PC-9 (cell line): Measurements from ENCODE around the gene HSBP1L1. TPM values are rescaled to one million over a fixed set of nuclear protein-coding genes. Genes with fewer than 3 reads are reported as not detected.

Experiments
- BruUV-seq: library from RNA; stranded (reverse); fragments of 400-500 nt; replicated peaks from 2 replicates; lab custom pipeline; 2021; lab: Mats Ljungman, UMichigan
- CTCF ChIA-PET: fragments of 300-600 bp; sonication (Branson Sonifier 250); formaldehyde crosslinking; loops from one replicate; lab custom pipeline; 2022; ENCODE audit warnings: antibody characterized with exemption; lab: Charles Lee
- POLR2A ChIA-PET: fragments of 300-600 bp; sonication (Branson Sonifier 250); formaldehyde crosslinking; loops from one replicate; lab custom pipeline; 2022; ENCODE audit warnings: antibody characterized with exemption; ENCODE audit not compliant: unreplicated experiment; lab: Charles Lee
- DNase-seq, 2 experiments: peaks; one replicate each; pipeline versions ENCODE4 v3.0.0 to v3.0.0-alpha.2; 2015 to 2022; ENCODE audit warnings: mixed read lengths in 1 of 2
- H2AFZ ChIP-seq: fragments of 200-600 bp; sonication (generic); 2 replicates; pipeline ENCODE4 v1.8.1; 2017; ENCODE audit warnings: antibody characterized with exemption
- H3F3A ChIP-seq: fragments of 200-600 bp; sonication (generic); 2 replicates; pipeline ENCODE4 v1.8.1; 2017; ENCODE audit warnings: antibody characterized with exemption, mild to moderate bottlenecking, low read depth; ENCODE audit not compliant: insufficient read depth
- H3K27ac ChIP-seq: fragments of 200-600 bp; sonication (generic); 2 replicates; pipeline ENCODE4 v1.6.1; 2016; ENCODE audit warnings: mixed run types
- H3K27me3 ChIP-seq: fragments of 200-600 bp; sonication (generic); 2 replicates; pipeline ENCODE4 v1.6.1; 2016; ENCODE audit warnings: low read depth, mixed run types; ENCODE audit not compliant: insufficient read depth
- H3K36me3 ChIP-seq: fragments of 200-600 bp; sonication (generic); 2 replicates; pipeline ENCODE4 v1.6.1; 2016; ENCODE audit warnings: low read depth, mixed run types
- H3K4me1 ChIP-seq: fragments of 200-600 bp; sonication (generic); replicated peaks from 2 replicates; pipeline ENCODE4 v1.6.1; 2016; ENCODE audit warnings: mixed run types; ENCODE audit not compliant: insufficient read depth
- H3K4me2 ChIP-seq: fragments of 200-600 bp; sonication (generic); 2 replicates; pipeline ENCODE4 v1.6.1; 2017; ENCODE audit warnings: mixed run types
- H3K4me3 ChIP-seq: fragments of 200-600 bp; sonication (generic); 2 replicates; pipeline ENCODE4 v1.6.1; 2016; ENCODE audit warnings: mixed run types
- H3K79me2 ChIP-seq: fragments of 200-600 bp; sonication (generic); 2 replicates; pipeline ENCODE4 v1.6.1; 2017; ENCODE audit warnings: low read depth, mixed run types
- H3K9me2 ChIP-seq: fragments of 200-600 bp; sonication (generic); 2 replicates; pipeline ENCODE4 v1.8.1; 2017; ENCODE audit warnings: mild to moderate bottlenecking; ENCODE audit not compliant: insufficient read depth
- H3K9me3 ChIP-seq: fragments of 200-600 bp; sonication (generic); 2 replicates; pipeline ENCODE4 v1.8.1; 2016; ENCODE audit warnings: low read depth; ENCODE audit not compliant: insufficient read depth
- H4K20me1 ChIP-seq: fragments of 200-600 bp; sonication (generic); 2 replicates; pipeline ENCODE4 v1.8.1; 2017; ENCODE audit not compliant: insufficient read depth
- CTCF ChIP-seq: fragments of 200-600 bp; sonication (generic); conservative IDR thresholded peaks from 2 replicates; pipeline ENCODE4 v1.6.1; 2017; ENCODE audit warnings: mixed run types, antibody characterized with exemption, mild to moderate bottlenecking, moderate library complexity
- EZH2 ChIP-seq: fragments of 200-600 bp; sonication (generic); IDR thresholded peaks from 2 replicates; pipeline ENCODE4 v1.8.0; 2017; ENCODE audit warnings: antibody characterized with exemption, low read depth
- intact Hi-C: fragments of 100-400 bp; cut with micrococcal nuclease; formaldehyde crosslinking; loops from one replicate; pipeline ENCODE4 v1.10.0; 2022; ENCODE audit not compliant: unreplicated experiment
- total RNA-seq: library from RNA; stranded (reverse); gene quantifications from 2 replicates; pipeline ENCODE4 v1.2.3, GENCODE V29; 2021

The HSBP1L1 gene
- total RNA-seq, 1 experiment from 2014 or later = 41.5 TPM

GRCh38 chr18:79935098-79935480 is 29.4 kb upstream of the HSBP1L1 start:
- Histone ChIP-seq H3K9me2 (no peaks in the 10 kb centered on the region), H3K9me3 (peaks cover 29% of the 10 kb centered on the region; the same call in 1 of the 2 replicates), H3K4me3 (no peak overlapping the region), H2AFZ (no peak overlapping the region), H4K20me1 (0 out of 2 replicates have a peak, but pooled peaks cover 5% of the 10 kb centered on the region), H3K4me2 (no peak overlapping the region), H3K79me2 (no peaks in the 10 kb centered on the region), H3K4me1 (no peaks in the 10 kb centered on the region), H3K36me3 (peaks cover 3% of the 10 kb centered on the region), H3K27ac (no peak overlapping the region), H3F3A (no peaks in the 10 kb centered on the region), H3K27me3 (no peaks in the 10 kb centered on the region)
- no peak for TF ChIP-seq EZH2
- no peak for TF ChIP-seq CTCF
- no peak for DNase-seq
- intact Hi-C loops = no loop called here
- ChIA-PET POLR2A (no interaction called here), CTCF (no interaction called here)
- BruUV-seq = no TSS peak

GRCh38 chr18:79935499-79935898 is 28.9 kb upstream of the HSBP1L1 start:
- H3K36me3 ChIP-seq = no peaks in the 10 kb centered on the region; the same call in none of the 2 replicates

GRCh38 chr18:79935925-79936324 is 28.5 kb upstream of the HSBP1L1 start:
- Histone ChIP-seq H3K27ac (no peak overlapping the region), H3K4me1 (no peaks in the 10 kb centered on the region), H3K9me2 (no peaks in the 10 kb centered on the region), H3K79me2 (no peaks in the 10 kb centered on the region), H3K9me3 (peaks cover 21% of the 10 kb centered on the region; the same call in 1 of the 2 replicates), H4K20me1 (0 out of 2 replicates have a peak, but pooled peaks cover 5% of the 10 kb centered on the region), H2AFZ (no peak overlapping the region), H3K4me2 (no peak overlapping the region), H3K27me3 (no peaks in the 10 kb centered on the region), H3K36me3 (no peaks in the 10 kb centered on the region; the same call in none of the 2 replicates), H3K4me3 (no peak overlapping the region), H3F3A (no peaks in the 10 kb centered on the region)
- TF ChIP-seq EZH2 (no peak), CTCF (no peak)
- no peak for DNase-seq
- BruUV-seq = no TSS peak
- intact Hi-C loops = no loop called here
- ChIA-PET CTCF (no interaction called here), POLR2A (no interaction called here)

More at GRCh38 chr18:79935499-79935898, 28.9 kb upstream of the HSBP1L1 start:
- no peaks in the 10 kb centered on the region for H3K9me2 ChIP-seq
- H3K4me1 ChIP-seq = no peaks in the 10 kb centered on the region
- intact Hi-C loops = no loop called here
- peaks cover 25% of the 10 kb centered on the region; the same call in 1 of the 2 replicates for H3K9me3 ChIP-seq
- H3K79me2 ChIP-seq = no peaks in the 10 kb centered on the region
- 0 out of 2 replicates have a peak, but pooled peaks cover 5% of the 10 kb centered on the region for H4K20me1 ChIP-seq
- H3K4me2 ChIP-seq = no peak overlapping the region
- ChIA-PET POLR2A (no interaction called here), CTCF (no interaction called here)
- no peaks in the 10 kb centered on the region for H3F3A ChIP-seq
- H3K27me3 ChIP-seq = no peaks in the 10 kb centered on the region
- H3K4me3 ChIP-seq = no peak overlapping the region
- no peak overlapping the region for H3K27ac ChIP-seq
- TF ChIP-seq CTCF = no peak
- TF ChIP-seq EZH2 = no peak
- no peak for DNase-seq
- no TSS peak for BruUV-seq
- H2AFZ ChIP-seq = no peak overlapping the region
